ENCODE data around the gene PLEKHO2. TPM values are rescaled to one million over a fixed set of nuclear protein-coding genes. Genes with fewer than 3 reads are reported as not detected.

The PLEKHO2 gene
- total RNA-seq, 1 experiment from 2014 or later, result 18.5 TPM

DNA sequence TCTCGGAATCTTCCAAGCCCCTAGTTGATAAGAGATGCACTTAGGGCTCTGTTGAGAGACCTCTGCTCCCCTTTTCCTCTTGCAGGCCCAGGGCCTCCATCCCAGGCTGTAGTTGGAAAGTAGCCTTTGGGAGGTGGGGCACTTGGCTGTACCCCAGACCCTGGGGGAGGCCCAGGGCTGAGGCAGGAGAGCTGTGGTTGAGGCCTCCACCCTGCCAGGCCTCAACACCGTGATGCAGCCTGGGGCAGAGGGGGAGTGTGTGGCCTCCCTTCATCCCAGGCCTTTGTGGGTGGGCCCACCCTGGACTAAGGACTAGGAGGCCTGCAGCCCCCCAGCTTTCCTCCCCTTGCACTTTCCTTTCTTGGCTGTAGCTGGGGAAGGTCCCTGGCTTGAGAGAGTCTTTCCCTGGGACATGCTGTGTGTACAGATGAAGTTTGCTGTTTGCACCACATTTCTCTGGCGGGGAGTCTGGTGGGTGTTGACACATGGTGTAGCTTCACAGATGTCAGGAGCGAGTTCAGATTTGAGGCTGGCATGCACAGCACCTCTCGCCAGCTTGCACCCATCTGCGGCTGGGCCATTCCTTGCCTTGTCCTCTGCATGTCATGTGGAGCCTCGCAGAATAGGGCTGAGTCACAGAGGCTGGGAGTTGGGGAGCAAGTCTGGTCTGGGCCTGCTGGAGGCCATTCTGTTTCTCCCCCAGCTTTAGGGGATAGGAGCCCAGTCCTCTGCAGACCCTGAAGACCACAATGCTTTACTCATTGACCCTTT lies 13.7 kb downstream of the PLEKHO2 start:
- peak; percentile 88 for DNase-seq (ENCODE audit: low read depth)

DNA sequence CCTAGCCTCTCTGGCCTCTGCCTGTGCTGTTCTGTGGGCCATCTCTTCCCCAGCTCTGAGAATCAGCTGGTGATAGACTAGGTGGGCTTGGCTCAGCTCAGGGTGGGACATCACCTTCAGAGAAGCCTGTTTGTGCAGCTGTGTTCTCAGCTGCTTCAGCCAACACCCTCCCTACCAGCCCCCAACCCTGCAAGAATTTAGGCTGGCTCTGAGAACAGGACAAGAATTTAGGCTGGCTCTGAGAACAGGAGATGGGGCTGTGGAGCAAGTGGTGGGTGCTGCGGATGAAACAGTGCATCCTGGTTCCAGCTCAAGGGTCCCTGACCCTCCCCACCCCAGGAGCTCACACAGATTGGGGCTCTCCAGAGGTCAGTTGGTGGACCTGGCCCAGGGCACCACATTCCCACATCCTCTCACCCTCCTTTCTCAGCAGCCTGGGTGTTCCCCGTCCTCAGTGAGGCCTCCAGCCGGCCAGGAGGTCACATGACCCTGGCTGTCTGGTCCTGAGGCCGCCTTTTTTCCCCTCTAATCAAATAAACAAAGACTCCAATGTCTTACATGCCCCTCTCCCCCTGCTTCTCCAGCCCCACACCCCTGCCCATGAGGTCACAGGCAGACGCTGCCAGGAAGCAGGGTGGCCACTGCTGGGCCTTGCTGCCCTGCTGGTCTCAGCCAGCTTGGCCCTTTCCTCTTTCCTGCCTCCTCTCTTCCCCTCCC lies 14.9 kb downstream of the PLEKHO2 start:
- peak; percentile 91 for DNase-seq (ENCODE audit: low read depth)

DNA sequence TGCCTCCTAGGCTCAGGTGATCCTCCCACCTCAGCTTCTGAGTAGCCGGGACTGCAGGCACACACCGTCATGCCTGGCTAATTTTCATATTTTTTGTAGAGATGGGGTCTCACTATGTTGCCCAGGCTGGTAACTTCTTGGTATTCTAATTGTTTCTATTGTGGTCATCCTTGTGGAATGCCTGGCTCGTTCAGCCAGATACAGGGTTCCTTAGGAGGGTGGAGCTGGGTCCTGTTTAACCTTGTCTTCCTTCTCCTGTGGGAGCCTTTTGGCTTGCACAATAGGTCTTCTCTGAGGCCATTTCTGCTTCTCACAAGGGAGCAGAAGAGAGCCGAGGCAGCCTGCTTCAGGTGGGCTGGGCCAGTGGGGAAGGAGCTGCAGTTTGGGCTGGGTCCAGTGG lies 15.7 kb downstream of the PLEKHO2 start:
- peak; percentile 41 for DNase-seq (ENCODE audit: low read depth)

DNA sequence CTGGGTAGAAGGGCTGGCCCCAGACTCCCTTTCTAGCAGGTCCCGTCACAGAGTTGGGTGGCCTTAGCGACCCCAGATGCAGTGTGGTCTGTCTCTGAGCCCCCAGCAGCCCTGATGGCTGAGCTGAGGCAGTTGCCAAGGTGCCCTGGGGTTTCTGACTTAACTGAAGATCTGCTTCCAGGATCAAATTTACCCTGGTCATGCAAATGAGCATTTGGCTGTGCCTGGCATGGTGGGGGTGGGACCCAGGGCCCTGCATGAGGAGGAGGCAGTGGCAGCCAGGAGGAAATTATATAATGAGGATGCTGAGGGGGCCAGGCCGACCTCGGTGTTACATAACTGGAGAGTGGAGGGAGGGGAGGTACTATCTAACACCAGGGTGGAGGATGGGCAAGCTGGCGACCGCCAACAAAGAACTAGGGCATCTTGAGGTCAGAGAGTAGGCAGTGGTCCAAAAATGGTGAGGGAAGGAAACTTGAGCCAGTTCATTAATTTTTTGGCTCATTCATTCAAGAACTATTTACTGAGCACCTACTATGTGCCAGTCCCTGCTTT lies 16.4 kb downstream of the PLEKHO2 start:
- no peak for DNase-seq (ENCODE audit: low read depth)

- DNase-seq (ENCODE audit: low read depth), result no peak
Measured at GRCh38 chr15:64859226-64859625, 17.5 kb downstream of the PLEKHO2 start.

DNA sequence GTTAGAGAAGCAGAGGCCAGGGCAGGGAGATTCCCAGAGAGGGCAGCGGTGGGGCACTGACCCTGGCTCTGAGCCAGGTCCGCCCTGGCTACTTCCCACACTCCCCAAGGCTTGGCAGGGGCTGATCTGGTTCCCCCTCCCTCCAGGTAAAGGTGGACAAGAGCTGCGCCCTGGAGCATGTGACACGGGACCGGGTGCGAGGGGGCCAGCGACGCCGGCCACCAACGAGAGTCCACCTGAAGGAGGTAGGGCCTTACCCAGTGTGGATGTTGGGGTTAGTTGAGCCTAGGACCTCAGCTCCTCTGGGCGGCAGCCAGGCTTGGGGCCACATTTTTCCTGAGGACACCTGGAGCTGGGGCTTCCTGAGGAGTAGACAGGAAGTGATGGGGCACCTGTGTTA lies 19.6 kb downstream of the PLEKHO2 start:
- DNase-seq (ENCODE audit: low read depth), result no peak

- no peak for DNase-seq (ENCODE audit: low read depth)
Measured at GRCh38 chr15:64861960-64862359, 20.2 kb downstream of the PLEKHO2 start.

DNA sequence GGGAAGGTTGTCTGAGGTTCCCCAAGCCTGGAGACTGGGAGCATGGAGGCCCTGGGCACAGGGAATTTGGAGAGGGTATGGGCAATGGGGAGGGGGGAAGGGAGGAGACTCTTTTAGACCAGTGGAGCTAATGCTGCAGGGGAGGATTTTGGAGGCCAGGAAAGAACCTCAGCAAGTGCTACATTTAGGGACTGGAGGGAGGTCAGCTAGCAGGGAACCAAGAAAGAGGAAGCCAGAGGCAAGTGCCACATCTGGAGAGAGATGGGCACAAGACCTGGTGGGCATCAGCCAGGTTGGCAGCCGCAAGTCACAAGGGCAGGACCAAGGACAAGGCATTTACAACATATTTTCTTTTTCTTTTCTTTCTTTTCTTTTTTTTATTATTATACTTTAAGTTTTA lies 20.7 kb downstream of the PLEKHO2 start:
- no peak for DNase-seq (ENCODE audit: low read depth)

DNA sequence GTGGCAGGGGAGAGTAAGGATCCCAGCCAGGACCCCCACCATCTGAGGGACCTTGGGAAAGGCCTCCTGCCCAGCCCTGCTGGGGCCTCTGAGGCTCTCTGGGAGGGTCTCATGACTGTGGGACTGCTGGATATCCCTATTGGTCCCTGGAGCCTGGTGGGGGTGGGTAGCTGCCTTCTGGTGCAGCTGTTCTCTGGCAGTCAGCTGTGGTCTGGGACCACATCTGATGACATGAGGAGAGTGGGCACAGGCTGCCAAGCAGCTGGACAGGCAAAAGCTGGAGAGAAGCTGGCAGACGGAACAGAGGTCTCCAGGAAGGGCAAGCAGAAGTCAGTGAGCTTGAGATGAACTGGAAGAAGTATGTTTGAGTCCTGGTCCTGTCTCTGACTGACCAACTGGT lies 22.4 kb downstream of the PLEKHO2 start:
- no peak for DNase-seq (ENCODE audit: low read depth)

GRCh38 chr15:64865126-64865997 lies 23.6 kb downstream of the PLEKHO2 start:
- DNase-seq (ENCODE audit: low read depth), result no peak

DNA sequence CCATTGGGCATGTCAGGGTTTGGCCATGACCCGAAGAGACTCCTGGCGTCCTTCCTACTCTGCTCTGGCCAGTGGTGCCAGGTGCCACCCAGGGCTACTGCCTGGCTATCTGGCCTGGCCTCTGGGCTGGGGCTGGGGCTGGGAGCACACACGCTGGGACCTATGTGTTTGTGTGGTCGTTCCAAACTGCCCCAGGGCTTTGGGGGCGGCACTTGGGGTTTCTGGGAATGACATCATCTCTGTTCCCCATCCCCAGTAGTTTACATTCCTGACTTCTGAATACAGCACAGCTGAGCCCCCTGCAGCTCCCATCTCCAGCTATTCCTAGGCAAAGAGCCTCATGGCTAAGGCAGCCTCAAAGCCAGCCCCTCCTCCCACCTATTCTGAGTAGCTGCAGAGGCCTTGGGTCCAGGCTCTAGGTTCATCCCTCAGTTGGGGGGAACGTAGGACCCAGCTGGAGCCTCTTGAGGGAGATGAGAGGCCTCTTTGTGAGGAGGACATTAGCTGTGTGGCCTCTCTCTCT lies 24.3 kb downstream of the PLEKHO2 start:
- peak; percentile 95 for DNase-seq (ENCODE audit: low read depth)

GRCh38 chr15:64869501-64869900 lies 27.8 kb downstream of the PLEKHO2 start:
- DNase-seq (ENCODE audit: low read depth), result no peak

- DNase-seq (ENCODE audit: low read depth), result no peak
Measured at GRCh38 chr15:64870353-64870752, 28.6 kb downstream of the PLEKHO2 start.

DNA sequence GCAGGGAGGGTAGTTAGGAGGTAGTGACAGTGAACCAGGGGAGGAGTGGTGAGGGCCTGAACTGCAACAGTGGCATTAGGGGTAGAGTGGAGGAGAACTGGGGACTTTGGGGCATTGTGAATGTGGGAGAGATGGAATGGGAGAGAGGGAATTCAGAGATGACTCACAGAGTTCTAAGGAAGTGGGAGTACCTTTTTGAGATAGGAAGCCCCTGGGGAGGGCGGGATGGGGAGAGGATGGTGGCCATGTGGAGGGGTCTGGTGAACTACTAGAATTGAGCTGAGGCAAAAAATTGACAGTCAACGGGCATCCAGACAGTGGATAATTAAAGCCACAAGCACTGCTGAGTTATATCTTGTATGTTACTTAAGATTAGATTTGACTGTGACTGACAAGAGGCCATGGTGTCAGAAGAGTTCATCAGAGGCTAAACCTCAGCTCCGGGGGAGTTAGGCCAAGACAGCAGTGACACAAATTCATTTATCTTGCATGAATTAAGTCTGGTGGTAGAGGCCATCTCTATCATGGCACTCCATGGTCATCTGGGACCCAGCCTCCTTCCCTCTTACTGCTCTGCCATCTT lies 34.0 kb downstream of the PLEKHO2 start:
- DNase-seq (ENCODE audit: low read depth), result peak; percentile 41

GRCh38 chr15:64877435-64877834 lies 35.7 kb downstream of the PLEKHO2 start:
- peak; percentile 58 for DNase-seq (ENCODE audit: low read depth)

- no peak for DNase-seq (ENCODE audit: low read depth)
Measured at GRCh38 chr15:64878705-64879104, 37.0 kb downstream of the PLEKHO2 start.

GRCh38 chr15:64883100-64883581 lies 41.4 kb downstream of the PLEKHO2 start:
- DNase-seq (ENCODE audit: low read depth), result peak; percentile 57

DNA sequence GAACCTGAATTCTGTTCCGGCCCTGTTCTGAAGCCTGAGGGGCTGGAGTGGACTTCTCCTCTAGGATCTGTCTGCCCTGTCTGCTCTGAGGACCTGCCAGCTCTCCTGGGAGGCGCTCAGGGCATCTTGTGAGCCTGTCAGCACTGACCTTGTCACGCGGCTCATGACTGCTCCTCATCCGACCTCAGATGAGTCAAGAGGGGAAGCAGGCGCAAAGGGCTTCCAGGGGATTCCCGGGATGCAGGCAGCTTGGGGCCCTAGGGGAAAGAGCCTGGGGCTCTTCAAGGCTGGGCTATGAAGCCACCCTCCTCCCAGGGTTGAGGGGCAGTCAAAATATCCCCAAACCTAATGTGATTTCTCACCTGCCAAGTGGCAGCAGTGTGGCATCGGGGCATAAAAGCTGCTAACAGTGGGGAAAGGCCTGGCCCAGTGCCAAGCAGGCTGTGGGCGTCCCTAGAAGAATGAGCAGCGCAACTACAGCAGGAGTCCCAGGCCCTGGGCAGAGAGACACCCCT lies 42.3 kb downstream of the PLEKHO2 start:
- peak; percentile 97 for DNase-seq (ENCODE audit: low read depth)

DNA sequence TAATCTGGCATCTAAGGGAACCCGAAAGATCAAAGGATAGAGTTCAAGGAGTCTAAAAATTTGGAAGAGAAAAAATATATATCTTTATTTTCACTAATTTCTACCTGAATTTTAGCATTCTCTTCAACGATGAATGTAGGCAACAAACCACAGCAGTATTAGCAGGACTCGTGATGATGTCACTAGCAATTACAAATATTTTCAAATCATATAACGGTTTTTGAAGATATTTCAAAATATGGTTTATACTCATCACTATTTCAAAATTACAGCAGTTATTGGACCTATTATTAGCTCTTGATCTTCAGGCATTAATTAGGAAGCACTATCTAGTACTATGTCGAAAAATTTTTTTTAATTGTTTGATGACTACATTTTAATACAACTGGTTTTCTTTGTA lies 43.0 kb downstream of the PLEKHO2 start:
- no peak for DNase-seq (ENCODE audit: low read depth)

DNA sequence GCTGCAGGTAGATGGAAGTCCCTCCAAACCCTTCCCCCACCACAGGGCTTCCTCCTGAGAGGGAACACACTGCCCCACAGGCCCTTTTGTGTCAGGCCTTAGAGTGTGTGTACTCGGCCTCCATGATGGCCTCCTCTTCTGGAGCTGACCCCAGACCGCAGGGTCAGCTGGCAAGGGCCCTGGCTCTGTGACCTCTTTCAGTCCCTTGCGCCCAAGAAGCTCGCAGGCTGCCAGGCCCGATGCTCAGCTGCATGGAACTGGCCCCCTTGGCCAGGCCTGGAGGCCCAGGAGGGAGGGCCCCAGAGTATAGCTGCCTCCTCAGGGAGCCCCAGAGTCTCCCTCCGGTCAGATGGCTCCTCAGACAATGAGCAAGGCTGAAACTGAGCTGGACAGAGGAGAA lies 46.6 kb downstream of the PLEKHO2 start:
- DNase-seq (ENCODE audit: low read depth), result no peak

DNA sequence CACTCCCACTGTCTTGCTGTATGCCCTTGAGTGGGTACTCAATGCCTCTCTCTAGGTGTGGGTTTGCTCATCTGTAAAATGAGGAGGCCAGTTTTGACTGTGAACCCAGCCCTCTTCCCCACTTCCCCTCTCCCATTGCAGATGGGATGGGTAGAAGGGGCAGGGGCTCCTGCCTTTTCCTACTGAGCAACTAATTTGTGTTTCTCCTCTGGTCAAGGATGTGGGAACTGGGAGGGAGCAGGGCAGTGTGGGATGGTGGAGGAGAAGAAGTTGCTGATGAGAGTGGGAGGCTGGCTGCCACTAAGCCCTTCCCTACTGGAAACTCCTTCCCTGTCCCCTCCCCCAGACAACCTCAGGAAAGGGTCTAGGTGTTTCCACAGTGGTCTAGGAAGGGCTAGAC lies 49.8 kb downstream of the PLEKHO2 start:
- no peak for DNase-seq (ENCODE audit: low read depth)
